NOMO-1 (cell line): ENCODE measurements around the gene QRICH1.
"Not testable (repeated sequence)": the region's sequence is repeated elsewhere in the genome, so short reads cannot be mapped to it uniquely, and the experiment has no call there.

Experiments
- DNase-seq, 2 experiments: peaks; one replicate each; lab custom pipeline; 2025; ENCODE audit not compliant: unreplicated experiment in 2 of 2; lab: John Stamatoyannopoulos, UW

Gene QRICH1

DNA sequence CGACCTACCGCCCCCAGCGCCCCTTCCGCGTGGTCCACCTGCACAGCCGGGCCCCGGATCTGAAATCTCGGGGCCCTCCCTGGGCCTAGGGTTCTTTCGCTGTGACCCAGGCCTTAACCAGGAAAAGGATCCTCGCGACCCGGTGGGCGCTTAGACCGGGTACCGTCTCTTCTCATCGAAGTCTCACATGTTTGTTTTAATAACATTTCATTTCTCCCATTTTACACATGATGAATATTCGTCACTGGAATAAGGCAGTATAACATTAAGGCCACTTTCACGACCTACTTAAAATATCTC is 75.2 kb downstream of the QRICH1 start:
- peak in 1 of 2 experiments; percentile 61 for DNase-seq

DNA sequence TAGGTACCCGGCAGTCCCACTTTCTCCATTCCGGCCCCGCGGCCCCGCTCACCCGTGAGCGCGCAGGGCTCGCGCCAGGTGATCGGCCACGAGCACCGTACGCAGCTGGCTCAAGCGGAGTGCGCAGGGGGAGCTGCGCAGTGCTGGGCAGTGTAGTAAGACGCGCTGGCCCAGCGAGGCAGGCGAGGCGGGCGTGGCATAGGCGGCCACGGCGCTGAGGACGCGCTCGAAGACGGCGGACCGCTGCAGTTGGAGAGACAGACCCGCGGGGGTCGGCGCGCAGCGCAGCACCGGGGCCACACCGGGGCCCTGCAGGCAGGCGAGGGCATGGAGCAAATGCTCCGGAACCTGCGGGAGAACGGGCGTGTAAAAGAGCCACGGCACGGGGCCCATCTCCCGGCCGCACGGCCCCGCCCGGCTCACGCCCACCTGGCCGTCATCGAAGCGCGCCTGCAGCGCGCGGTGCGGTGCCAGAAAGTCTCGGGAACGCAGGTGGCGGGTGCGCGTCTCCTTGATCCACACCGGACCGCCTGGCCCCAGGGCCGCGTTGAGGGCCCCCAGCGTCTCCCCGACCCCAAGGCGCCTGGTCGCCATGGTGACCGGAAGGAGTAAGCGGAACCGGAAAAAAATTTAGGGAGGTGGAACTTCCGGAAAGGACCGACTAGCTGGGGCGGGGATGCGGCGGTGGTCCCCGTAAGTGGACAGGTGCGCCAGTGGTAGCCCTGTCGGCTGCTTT is 75.7 kb downstream of the QRICH1 start, which contains the start of gene DALRD3:
Gene DALRD3, minus strand, starts transcription at position 610 of the 736 bp plus-strand sequence. Its CDS starts 16 bp downstream, at position 594.
- peak; percentile 73 to 86 for DNase-seq

DNA sequence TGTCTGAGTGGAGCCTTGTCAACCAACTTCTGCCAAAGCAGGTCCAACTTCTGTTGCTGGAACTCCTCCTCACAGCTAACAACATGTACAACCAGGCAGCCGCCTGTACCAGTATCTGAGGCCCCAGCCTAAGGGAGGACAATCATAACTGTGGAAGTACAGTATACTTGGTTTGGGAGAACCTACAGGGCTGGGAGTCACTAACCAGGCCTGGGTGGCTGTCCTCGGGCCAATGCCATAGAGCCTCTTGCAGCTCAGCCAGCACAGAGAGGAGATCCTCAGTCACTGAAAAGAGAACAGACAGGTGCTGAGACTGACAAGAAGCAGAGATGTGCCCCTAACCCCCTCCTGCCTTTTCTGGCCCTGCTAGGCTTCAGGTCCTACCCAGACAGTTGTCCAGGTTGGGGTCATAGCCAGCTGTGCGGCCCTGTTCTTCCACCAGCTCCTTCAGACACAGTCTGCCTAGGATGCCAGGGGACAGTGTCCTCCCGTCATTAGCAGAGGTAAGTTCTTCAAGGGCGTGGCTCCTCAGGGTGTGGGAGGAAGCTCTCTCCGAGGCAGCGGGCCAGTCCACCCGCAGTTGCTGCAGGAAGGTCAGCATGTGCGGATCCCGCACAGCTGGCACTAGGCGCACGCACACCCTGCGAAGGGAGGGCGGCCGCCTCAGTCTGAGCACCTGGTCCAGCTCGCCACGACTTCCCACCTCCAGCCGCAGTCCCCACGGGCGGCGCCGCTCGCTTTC is 76.5 kb downstream of the QRICH1 start:
- DNase-seq = peak; percentile 49 to 67

DNA sequence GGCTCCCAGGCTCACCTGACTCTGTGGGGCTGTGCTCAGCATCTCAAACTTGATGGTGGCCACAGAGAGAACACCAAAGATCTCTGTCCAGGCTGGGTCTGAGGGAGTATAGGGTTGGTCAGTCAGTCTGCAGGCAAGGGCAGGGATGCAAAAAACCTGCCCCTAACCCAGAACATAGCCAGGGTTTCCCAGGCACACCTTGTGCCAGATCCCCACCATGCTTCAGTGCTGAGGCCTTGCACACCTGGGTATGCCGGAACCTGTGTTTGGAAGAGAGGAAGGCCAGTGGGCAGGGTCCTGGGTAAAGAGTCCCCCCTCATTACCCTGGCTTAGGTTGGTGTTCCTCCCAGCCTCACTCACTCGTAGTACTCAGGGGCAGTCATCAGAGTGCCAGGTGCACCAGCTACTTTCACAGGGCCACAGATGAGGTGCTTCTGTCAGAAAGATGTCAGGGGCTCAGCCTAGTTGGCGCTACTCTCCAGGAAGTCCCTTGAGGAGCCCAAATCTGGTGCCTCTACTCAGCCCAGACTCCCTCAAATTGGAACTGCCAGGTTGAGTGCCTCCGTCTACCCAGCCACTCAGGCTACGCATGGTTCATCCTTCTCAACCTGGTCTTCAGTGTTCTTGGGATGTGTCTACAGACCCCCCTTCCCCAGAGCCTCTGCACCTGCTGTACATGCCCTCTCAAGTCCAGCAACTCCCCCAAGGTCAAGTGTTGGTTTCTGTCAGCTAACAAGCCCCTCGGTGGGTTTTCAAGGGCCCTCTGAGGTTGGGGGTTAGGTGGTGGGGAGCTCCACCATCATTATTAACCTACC is 77.2 kb downstream of the QRICH1 start:
- DNase-seq = no peak

DNA sequence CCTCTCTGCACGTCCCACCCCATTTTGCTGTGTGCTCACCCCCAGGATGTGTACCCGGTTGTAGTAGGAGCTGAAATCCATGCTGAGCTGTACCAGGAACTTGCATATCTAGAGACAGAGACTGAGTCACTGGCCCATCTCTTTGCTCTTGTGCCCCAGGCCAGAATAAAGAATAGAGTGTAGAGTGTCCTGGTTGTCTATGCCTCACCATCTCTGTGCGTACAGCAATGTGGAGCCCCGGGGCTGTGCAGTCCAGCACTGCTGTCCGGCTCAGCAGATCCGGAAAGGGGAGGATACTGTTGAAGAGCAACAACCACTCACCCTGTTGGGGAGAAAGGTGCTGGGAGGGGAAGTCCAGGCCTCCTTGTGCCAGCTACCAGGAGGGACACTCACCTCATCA is 78.1 kb downstream of the QRICH1 start:
- DNase-seq = no peak

DNA sequence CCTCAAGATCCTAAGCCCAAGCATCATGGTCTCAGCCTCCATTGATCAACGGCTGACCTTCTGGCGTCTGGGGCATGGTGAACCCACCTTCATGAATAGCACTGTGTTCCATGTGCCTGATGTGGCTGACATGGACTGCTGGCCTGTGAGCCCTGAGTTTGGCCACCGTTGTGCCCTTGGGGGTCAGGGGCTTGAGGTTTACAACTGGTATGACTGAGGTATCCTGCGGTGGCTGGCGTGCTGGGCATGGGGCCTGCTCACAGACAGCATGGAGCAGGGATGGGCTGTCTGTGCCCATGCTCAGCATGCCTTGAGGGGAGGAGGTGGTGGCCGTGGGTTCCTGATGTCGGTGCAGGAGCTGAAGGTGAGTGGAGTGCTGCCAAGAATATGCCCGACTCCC is 78.8 kb downstream of the QRICH1 start:
- DNase-seq = no peak

DNA sequence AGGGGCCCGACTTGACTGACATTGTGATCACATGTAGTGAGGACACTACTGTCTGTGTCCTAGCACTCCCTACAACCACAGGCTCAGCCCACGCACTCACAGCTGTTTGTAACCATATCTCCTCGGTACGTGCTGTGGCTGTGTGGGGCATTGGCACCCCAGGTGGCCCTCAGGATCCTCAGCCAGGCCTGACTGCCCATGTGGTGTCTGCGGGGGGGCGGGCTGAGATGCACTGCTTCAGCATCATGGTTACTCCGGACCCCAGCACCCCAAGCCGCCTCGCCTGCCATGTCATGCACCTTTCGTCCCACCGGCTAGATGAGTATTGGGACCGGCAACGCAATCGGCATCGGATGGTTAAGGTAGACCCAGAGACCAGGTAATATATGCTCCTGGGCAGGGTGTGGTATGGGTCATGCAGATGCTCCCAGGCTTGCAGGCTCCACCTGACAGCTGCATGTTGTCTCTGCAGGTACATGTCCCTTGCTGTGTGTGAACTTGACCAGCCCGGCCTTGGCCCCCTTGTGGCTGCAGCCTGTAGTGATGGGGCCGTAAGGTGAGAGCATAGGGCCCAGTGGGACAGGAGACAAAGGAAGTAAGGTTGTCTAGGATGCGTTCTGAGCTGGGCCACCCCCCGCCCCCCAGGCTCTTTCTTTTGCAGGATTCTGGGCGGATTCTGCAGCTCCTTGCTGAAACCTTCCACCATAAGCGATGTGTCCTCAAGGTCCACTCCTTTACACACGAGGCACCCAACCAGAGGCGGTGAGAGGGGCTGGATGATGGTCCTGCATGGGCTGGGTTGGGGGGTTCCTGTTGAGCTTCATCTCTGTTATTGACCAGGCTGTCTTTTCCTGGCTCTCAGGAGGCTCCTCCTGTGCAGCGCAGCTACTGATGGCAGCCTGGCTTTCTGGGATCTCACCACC is 79.9 kb downstream of the QRICH1 start:
- DNase-seq = peak; percentile 29 to 31

DNA sequence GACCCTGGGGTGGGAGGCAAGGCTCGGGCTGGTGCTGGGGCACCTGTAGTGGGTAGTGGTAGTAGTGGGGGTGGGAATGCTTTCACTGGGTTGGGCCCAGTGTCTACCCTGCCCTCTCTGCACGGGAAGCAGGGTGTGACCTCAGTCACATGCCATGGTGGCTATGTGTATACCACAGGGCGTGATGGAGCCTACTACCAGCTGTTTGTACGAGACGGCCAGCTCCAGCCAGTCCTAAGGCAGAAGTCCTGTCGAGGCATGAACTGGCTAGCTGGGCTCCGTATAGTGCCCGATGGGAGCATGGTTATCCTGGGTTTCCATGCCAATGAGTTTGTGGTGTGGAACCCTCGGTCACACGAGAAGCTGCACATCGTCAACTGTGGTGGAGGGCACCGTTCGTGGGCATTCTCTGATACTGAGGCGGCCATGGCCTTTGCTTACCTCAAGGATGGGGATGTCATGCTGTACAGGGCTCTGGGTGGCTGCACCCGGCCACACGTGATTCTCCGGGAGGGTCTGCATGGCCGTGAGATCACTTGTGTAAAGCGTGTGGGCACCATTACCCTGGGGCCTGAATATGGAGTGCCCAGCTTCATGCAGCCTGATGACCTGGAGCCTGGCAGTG is 80.6 kb downstream of the QRICH1 start:
- DNase-seq = no peak

DNA sequence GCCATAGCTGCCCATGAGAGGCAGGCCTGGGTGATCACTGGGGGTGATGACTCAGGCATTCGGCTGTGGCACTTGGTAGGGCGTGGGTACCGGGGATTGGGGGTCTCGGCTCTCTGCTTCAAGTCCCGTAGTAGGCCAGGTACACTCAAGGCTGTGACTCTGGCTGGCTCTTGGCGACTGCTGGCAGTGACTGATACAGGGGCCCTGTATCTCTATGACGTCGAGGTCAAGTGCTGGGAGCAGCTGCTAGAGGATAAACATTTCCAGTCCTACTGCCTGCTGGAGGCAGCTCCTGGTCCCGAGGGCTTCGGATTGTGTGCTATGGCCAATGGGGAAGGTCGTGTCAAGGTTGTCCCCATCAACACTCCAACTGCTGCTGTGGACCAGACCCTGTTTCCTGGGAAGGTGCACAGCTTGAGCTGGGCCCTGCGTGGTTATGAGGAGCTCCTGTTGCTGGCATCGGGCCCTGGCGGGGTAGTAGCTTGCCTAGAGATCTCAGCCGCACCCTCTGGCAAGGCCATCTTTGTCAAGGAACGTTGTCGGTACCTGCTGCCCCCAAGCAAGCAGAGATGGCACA is 81.3 kb downstream of the QRICH1 start:
- no peak for DNase-seq

DNA sequence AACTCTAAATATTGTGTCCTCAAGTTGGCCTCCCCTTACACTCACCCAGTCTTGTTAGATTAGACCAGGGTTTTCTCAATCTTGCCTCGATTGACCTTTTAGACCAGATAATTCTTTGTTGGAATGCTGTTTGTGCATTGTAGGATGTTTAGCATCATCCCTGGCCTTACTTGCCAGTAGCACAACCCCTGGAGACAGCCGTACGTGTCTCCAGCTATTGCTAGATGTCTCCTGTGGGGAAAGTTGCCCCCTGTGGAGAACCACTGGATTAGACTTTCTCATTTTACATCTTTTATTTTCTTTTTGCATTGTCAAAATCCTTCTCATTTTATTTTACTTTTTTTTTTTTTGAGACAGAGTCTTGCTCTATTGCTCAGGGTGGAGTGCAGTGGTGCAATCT is 84.5 kb downstream of the QRICH1 start:
- DNase-seq = no peak

DNA sequence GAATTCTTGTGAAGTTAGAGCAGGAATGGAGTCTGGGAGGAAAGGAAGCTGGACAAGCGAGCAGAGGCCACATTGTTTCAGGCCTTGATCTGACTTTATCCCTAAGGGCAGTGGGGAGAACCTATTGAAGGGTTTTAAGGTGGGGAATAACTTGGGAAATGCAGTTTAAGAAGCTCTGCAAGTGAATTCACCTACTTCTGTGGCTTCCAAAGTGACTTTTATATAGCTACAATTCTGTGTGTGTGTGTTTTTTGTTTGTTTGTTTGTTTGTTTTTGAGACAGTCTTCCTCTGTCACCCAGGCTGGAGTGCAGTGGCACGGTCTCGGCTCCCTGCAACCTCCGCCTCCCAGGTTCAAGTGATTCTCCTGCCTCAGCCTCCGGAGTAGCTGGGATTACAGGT is 85.2 kb downstream of the QRICH1 start:
- DNase-seq = not testable (repeated sequence)

DNA sequence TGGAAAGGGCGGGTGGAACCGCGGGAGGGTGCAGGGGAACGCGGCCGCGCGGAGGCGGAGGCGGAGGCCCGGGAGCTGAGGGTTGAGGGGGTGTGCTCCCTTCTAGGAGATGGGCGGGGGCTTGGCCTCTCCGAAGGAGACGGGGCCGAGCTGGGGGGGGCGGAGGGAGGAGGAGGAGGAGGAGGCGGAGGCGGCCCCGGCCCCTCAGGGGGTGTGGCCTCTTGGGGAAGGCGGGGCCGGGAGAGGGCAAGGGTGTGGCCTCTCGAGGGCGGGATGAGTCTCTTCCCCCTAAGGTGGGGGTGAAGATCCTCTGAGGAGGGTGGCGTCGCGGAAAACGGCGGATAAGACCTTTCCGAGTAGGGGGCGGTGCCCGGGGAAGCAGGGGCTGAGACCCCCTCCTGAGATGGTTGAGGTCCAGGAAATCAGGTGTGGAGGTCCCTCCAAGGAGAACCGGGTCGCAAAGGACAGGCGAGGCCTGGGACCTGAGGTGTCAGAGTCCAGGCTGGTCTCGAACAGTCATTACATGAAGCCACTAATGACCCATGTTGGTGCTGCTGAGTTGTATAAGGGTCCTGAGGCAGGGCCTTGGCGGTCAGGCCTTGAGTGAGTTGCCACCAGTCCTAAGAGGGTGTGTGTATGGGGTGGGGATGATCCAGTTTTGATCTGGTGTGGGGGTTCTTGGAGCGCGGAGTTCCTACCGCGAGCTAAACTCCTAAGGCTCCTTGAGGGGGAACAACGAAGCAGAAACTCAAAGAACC is 85.9 kb downstream of the QRICH1 start:
- peak; percentile 84 to 90 for DNase-seq

DNA sequence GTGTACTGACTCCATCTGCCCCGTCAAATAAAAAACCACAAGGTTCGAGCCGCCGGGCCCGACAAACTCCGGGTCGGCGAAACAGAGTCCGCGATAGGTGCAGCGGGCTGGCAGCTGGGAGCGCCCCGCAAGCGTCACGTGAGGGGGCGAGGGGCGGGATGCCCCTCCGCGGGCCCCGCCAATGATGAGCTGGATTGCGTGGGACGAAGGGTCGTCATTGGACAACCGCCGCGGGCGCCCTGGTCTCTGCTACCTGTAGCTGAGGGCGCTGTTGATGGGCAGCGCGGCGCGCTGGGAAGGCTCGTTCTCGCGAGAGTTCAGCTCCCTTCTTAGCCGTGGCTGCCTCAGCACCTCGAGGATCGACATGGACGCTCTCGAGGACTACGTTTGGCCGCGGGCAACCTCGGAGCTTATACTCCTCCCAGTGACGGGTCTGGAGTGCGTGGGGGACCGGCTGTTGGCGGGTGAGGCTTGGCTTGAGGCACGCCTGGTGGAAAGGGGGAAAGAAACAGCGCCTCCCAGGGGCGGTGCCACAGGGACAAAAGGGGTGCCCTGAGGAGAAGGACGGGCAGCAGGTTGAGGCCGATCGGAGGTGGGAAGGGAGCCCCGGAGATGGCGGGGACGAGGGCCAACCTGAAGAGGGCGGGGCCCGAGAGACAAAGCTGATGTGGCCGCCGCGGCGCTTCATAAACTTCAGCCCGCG is 86.7 kb downstream of the QRICH1 start, which contains the start of gene WDR6:
Gene WDR6, plus strand, starts transcription at position 324 of the 703 bp plus-strand sequence. Its CDS starts 41 bp downstream, at position 365.
- peak; percentile 96 to 97 for DNase-seq

DNA sequence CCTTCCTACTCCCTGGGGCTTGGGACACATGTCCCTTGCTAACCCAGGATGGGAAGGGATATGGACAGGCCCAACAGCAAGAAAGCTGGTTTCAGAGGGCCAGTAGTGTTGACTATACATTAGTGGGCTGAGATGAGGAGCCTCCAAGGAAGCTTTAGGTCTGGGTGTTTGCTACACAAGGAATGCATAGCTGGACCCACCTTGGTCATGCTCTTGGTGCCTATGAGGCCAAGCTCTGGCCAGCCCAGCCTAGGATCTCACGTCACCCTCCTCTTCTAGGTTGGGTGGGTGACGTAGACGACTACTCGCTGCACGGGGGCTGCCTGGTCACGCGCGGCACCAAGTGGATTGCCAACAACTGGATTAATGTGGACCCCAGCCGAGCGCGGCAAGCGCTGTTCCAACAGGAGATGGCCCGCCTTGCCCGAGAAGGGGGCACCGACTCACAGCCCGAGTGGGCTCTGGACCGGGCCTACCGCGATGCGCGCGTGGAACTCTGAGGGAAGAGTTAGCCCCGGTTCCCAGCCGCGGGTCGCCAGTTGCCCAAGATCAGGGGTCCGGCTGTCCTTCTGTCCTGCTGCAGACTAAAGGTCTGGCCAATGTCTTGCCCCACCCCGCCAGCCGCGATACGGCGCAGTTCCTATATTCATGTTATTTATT is 87.3 kb downstream of the QRICH1 start:
- DNase-seq = no peak

DNA sequence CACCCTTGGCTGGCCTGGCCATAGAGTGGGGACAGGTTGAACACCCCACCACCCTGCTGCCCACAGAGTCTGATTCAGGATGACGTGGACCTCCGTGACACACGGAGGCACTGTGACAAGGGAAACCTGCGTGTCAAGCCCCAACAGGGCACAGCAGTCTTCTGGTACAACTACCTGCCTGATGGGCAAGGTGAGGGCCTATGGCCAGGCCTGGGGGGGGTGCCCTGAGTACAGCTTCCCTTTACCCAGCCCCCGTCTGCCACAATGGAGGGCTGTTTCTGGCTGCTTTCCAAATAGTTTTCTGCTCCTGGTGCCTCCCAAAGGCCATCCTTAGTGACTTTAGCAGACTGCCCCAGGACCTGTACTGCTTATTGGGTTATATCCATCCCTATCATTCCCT is 87.9 kb downstream of the QRICH1 start:
- DNase-seq = no peak

DNA sequence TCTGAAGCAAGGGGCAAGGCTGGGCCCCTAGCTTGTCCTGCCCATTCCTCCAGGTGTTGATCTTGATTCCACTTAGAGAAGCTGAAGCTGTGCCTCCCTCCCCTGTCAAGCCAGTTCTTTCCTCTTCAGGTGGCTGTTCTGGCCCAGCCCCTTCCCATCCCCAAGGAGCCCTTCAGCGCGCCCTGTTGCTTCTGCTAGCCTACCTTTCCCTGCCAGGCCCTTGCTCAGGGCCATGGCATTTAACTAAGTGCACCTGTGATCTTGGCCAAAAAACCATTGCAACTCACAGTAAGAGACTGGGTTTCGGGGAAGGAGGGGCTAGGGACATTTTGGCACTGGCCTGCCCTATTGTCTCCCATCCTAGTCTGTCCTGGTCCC is 88.6 kb downstream of the QRICH1 start:
- DNase-seq = no peak

DNA sequence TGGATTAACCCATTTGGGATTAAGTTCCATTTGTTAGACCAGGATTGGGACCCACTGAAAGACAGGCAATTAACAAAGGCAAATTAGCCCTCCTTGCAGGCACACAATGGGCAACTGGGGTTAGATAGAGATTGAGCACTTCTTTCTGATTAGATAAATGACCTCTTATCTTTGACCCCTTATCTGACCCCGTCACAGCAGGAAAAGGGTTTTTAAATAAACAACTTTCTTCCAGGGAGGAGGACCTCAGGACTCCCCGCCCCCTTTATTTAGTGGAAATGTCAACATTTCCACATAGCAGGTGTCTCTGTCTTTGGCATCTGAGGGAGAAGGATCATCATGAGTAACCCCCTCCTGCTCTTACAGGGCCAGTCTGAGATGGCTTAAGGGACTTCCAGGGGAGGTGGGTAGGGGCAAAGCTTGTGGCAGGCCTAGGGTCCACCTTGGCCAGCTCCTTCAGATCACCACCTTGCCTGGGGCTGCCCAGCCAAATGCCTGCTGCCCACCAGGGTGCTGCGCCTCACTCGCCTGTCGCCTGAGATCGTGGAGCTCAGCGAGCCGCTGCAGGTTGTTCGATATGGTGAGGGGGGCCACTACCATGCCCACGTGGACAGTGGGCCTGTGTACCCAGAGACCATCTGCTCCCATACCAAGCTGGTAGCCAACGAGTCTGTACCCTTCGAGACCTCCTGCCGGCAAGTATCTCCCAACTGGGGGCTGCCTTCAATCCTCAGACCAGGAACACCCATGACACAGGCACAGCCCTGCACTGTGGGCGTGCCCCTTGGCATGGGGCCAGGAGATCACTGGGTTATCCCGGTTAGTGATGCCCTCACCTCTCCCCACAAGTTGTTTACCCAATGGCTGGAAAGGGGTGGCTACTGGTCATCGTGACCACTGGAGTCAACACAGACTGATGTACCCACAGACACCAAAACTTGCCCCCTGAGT is 89.2 kb downstream of the QRICH1 start:
- DNase-seq = no peak
